ENCODE data around the gene ZNF208.
"Not testable (repeated sequence)": the region's sequence is repeated elsewhere in the genome, so short reads cannot be mapped to it uniquely, and the experiment has no call there.

ZNF208 gene

DNA sequence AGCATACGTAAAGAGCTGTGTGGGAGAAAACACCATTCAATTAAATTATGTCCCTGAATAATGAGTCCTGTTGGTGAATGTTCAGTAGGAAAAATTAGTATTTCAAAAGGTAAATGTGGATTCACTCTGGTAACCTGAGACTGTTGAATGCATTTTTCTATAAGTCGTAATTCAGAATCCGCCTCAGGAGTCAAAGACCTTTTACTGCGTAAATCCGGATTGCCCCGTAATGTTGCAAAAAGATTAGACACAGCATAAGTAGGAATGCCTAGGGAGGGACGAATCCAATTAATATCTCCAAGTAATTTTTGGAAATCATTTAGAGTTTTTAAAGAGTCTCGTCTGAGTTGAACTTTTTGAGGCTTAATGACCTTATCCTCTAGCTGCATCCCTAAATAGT lies 126.0 kb downstream of the ZNF208 start:
- DNase-seq (ENCODE audit: low spot score), result not testable (repeated sequence)

GRCh38 chr19:21883516-21883915 lies 127.2 kb downstream of the ZNF208 start:
- DNase-seq (ENCODE audit: low spot score), result no peak

All from activated CD4-positive, alpha-beta T cell treated with anti-CD3 and anti-CD28 coated beads, Interleukin-2, Interleukin-4, amounts not matched to agents 100 ng/mL and 50 ng/mL, durations not matched to agents 16 hours and 8 hours (primary cell).